Islet precursor cell (in vitro differentiated cells): Measurements from ENCODE around the gene IQSEC1.

Source experiments
- DNase-seq: peaks from one replicate; pipeline ENCODE4 v3.0.0-alpha.2; 2018

The IQSEC1 gene

DNA sequence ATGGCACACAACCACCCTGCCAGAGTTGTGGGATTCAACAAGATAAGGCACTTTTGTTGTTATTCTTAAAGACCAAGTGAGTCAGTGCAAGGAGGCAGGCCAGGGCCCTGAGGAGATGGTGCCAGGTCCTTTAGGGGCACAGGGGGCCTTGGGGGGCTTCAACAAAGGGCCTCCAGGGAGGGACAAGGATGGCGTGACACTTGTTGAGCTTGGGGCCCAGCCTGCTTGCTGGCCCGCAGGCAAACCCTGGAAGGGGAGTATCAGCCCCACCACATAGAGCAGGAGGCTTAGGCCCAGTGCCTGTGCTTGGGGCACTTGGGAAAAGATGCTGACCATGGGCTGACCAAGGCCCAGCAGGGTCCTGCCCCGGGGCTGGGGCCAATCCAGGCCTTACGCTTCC lies 5.5 kb downstream of the IQSEC1 start:
- no peak for DNase-seq

DNA sequence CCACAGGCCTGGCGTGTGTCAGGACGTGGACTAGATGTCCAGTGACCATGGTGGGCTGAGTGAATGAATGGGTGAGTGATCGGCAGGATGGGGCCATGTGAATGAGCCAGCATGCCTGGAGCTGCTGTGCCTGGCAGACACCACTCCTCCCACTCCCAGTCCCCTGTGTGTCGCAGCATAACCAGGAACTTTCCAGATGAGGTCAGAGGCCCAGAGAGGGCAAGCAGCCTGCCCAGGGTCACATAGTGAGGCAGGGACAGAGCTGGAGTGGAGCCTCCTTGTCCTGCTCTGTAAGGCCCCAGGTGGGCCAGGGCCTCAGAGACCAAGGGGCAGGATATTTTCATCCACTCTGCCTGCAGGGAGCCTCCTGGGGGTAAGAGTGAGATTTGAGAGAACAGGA lies 6.4 kb downstream of the IQSEC1 start:
- no peak for DNase-seq

DNA sequence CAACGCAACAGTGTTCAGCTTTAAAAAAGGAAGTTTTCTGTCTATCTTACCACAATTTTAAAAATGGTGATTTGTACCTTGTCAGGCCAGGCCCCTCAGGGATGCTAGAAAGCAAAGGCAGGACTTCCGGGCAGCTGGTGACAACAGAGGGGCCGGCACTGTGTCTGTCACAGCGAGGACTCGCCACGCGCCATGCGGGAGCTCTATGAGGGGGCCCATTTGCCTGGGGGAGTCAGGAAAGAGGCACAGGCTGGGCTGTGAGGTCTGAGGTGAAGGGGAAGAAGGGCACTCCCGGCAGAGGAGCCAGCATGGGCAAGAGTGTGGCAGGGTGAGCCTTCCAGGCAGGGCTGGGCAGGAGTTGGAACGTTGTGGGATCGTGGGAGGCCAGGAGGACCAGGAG lies 7.0 kb downstream of the IQSEC1 start:
- DNase-seq, result no peak

DNA sequence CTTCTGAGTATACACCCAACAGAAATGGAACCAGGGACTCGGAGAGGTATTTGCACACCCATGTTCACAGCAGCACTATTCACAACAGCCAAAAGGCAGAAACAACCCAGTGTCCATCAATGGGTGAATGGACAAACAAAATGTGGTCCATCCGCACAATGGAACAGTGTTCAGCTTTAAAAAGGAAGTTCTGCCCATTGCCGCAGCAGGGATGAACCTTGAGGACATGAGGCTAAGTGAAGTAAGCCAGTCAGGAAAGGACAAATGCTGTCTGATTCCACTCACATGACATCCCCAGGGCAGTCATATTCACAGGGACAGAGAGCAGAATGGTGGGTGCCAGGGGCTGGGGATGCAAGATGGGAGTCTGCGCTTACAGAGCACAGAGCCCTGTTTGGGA lies 7.5 kb downstream of the IQSEC1 start:
- DNase-seq, result no peak

DNA sequence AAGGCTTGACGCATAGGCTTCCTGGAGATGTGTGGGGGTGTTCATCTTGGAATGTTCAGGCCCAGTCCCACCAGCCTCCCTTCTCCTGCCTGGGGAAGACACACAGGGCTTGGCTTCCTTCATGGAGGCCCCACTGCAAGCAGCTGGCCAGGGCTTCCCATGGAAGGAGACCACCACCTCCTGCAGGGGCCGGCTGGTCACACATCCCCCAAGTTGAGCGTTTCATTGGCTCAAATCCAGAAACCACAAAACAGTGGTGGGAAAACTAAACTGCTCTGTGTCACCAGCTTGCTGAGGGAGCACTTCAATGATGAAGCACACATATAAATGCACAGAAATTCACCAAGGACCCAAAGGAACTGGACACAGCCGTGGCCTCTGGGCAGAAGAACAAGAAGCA lies 8.3 kb downstream of the IQSEC1 start:
- no peak for DNase-seq

DNA sequence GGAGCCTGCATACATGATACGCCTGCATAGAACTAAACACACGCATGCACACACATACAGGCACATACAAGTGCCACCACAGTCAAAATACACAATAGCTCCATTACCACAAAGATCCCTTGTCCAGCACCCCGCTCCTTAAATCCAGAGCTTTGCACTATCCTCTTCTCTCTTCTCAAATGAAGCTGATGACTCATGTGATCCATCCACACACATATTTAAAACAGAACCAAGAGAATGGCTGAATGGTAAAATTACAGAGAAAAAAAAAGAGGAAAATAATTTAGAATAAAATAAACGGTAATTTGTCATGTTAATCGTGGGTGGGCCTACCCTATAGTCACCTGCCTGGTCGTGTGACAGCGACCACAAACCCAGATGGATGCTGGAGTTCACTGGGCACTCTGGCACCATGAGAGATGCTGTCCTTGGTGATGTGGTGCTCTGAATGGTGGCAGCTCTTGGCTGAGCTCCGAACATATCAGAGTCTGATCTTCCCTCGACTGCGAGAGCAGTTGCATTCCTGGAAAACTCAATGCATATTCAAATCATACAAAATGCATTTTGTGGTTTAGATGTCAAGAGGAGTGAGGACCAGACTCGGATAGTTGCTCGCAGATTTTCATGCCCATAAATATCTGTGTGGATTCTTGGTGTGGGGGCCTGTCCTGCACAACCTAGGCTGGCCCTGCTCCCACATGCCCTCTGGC lies 8.9 kb downstream of the IQSEC1 start:
- DNase-seq, result no peak

DNA sequence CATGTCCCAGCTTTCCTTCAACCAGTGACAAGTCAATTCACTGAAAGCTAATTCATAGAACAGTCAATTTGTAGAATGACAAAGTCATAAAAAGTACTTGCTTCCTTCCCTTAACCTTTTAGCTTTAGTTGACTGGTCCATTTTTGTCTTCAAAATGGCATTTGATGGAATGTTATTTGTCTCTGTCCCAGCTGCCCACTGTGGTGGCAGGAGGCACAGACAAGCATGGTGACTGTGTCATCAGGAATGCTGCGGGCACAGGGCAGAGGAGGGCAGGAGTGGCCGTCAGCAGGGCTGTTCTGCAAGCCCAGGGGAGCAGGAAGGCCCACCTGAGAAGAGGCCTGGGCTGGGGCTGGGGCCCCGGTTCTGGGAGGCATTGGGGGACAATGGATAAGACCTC lies 10.0 kb downstream of the IQSEC1 start:
- DNase-seq, result no peak

DNA sequence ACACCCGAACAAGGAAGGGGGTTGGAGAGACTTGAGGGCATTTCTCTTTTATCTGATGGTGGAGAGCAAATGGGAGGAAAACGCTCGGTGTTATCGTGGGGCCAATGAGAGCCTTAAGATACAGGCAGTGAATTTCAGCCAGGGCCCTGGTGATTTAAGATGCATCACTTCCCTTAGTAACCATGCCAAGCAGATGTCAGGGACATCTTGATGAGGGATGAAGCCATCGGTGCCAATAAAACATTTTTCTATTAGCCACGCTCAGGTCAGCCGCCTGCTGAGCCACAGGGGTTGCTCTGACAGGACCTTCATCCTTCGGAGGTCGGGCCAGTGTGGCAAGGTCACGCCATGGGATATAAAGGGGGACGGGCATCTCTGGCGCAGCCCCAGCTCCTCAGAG lies 10.6 kb downstream of the IQSEC1 start:
- DNase-seq, result no peak

DNA sequence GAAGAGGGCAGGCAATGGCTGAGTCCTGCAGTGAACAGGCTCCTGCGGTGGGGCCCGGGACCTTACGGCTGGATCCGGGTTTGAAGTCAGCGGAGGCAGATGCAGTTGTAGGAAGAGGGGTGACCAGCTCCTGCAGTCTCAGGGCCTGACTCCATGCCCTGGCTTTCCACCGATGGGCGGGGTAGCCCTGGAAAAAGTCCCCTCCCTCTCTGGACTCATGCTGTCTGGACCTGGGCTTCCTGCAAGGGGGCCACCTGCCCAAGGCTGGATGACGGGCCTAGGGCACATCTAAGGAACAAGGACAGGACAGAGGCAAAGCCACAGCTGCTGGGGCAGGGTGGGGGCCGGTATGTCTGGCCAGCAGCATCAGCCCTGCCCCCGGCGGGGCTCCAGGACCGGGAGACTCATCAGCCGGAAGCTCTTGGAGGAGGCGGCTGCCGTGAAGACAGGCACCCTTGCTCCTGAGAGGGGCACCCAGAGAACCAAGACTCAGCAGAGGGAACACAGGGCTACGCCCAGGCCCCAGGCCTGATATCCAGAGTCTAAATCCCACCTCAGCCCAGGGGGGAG lies 12.8 kb downstream of the IQSEC1 start:
- no peak for DNase-seq

DNA sequence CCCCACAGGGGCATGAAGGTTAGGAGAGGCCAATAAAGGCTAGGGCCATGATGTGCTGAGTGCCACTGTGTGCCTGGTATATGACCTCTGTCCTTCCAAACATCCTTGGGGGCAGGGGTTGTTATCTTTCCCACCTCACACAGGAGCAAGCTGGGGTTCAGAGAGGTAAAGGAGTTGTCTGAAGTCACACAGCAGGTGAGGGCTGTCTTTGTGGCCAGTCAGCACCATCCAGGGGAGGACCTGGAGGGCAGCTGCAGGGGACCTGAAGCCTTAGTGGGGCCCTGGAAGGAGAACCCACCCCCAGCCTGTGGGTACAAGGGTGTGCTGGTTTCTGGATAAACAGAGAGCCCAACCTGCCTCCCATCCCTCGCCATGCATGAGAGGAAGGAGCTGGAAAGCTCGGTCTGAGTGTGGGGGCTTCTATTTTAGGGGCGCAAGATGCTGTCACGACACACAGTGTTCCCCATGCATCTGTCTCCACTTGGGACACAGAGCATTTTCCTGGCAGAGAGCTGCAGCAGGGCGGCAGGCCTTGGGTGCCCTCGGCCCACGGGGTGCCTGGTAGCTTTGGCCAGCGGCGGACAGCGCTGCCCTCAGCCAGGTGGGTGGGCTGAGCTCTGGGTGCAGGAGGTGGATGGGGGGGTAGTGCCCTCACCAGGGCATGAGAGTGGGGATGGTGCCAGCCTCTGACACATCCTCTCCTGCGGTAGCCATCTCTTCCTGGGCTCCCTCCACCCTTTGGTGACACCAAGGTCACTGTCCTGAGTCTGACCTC lies 14.7 kb downstream of the IQSEC1 start:
- DNase-seq, result no peak

DNA sequence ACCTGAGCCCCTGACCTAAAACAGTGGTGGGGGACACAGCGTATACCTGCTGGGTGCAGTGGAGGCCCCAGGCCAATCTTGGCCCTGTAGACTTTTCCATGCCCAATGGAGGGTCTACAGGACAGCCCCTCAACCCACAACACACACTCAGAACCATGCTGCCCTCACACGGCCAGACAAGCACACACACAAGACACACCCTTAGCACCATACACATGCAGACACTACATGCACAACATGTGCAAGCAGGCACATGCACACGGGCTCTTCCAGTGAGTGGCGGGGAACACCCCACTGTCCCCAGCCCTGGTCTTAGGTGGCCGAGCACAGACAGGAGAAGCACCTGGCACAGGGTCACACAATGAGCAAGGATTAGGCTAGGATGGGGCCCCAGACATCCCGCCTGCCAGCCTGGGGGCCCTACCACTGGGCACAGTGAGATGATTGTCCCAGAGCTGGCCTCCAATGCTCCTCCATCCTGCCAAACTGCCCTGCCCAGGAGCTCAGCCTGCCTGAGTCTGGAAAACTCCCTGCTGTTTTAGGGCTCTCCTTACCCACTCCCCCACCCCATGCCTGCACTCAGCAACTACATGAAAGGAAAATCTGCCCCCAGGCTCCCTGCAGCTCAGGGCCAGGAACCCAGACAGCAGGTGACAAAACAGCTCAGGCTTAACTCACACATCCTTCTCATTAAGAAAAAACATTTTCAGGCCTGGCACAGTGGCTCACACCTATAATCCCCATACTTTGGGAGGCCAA lies 15.8 kb downstream of the IQSEC1 start:
- no peak for DNase-seq

DNA sequence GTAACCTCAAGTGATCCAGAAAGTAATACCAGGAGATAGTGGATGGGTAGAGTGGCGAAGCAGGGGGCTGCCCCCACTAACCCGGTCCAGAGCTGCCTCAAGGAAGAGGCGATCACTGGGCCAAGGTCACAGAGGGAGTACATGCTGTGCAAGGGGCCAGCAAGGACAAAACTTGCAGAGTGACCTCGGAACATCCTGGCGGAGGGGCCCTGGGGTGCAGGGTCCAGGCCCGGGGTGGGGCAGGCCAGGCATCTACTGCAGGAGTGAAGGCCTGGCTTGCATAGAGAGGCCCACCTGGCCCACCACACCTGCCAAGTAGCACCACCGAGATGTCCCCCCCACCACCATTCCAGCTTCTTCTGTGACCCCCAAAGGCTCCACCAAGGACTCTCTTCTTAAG lies 17.6 kb downstream of the IQSEC1 start:
- DNase-seq, result no peak

DNA sequence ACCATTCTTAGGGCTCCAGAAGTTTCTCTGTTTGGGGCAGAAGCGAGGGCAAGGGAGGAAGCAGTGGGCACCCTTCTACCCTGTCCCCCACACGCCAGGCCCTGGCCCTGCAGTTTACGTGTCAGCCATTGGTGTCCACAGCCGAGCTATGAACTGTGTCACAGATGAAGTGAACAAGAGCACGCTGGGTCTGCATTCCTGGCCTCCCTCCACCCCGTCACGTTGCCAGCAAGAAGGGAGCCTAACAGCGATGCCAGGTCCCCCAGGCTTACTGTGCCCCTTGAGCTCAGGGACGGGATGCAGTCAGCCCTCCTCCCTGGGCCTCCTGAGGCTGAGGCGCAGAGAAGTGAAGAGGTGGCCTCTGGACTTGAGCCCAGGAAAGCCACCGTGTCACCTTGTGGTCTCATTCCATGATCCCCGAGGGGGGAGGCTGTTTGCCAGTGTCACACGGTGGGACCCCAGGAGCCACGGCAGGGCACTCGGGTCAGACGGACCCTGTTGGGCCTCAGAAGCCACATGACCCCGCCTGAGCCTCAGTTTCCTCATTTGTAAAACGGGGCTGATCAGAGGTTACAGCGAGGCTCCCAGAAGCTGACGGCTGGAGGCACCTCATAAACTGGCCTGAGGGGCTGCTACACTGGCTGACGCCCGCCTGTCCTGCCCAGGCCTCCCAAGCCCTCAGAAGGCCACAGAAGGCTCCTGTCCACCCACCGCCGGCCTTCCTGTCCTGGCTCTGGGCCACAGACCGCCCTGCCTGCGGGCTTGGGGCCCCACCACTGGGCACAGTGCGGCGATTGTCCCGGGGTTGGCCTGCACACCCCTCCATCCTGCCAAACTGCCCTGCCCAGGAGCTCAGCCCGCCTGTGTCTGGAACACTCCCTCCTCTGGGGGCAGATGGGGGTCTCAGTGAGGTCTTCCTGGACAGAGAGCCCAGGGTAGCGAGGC lies 18.6 kb downstream of the IQSEC1 start:
- DNase-seq, result no peak

DNA sequence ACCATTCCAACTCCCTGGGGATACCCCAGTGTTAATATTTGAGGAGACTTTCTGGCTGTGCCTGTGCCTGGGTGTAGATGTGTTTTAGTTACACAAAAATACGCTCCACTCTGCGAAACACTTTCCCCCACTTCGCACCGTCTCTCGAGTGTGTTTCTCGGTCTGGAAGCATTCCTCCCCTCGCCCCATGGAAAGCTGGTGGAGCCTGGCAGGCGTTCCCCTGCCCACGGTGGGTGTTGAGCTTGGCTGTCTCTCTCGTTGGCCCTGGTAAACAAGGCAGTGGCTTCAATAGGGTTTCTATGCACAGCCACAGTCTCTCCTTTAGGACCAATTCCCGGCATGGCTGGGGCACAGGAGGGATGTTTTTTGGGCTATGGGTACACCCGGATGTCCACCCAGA lies 19.3 kb downstream of the IQSEC1 start:
- no peak for DNase-seq

DNA sequence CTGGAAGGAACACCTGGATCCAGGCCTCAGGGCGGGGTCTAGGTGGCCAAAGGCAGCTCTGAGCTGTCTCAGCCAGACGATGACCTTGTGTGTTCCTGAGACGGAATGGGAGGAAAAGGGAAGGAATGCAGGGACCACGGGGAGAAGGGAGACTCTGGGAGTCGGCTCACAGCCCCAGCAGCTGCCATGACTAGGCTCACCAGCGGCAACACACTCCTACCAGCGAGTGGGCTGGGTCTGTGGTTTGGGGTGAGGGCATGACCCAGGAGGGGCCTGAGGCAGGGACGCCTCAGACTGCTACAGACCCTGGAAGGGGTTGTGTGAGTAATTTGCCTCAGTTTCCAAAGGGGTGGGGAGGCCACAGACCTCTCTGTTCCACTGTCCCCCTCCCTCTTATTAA lies 19.8 kb downstream of the IQSEC1 start:
- no peak for DNase-seq

DNA sequence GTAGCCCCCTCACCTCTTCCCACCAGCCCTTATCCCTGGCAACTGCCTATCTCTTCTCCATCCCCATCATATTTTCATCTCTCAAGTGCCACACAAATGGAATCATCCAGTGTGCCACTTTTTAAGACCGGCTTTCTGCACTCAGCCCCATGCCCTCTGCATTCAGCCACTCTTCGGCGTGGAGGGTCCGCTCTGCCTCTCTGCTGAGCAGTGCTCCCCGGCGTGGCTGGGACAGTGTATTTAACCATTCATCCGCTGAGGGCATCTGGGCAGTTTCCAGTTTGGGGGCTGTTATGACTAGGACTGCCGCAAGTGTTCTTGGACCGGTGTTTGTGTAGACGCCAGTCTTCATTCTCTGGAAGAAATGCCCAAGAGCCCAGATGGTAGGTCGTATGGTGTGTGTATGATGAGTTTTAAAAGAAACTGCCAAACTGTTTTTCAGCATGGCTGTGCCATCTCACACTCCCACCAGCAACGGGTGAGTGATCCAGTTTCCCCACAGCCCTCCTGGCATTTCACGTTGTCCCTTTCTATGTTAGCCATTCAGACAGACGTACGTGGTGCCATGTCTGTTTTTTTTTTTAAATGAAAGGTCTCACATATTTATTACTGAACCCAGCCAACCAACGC lies 20.9 kb downstream of the IQSEC1 start:
- DNase-seq, result no peak

DNA sequence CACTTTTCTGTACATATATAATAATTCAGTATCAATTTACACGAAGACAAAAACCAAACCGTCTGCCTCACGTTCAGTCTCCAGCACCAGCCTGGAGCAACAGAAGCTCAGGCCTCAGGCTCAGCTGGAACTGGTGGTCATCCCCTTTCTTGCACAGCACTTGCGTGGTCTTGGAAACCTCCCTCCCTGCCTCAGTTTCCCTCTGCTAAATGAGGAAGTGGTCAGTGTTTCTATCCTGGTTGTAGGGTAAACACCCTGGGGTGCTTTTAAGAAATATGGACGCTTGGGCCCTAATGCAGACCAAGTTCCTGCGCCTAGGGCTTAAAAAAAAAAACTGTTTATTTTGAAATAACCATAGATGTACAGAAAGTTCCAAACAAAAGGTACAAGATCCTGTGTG lies 21.6 kb downstream of the IQSEC1 start:
- DNase-seq, result no peak

DNA sequence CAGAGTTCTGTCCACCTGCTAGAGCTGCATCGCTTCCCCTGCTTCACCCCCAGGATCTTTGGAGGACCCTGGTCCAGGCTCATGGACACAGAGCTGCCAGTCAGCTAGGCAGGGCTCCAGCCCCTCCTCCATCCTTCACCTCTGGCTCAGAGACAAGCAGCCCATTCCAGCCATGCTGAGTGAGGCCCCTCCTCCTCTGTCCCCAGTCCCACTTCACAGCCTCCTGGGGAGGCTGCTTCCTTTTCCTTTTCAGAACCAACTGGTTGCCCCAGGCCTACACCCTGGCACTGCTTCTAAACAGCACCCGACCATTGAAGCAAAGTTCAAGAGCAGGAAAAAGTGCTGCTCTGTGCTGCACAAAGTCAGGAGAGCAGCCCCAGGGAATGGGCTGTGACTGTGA lies 22.2 kb downstream of the IQSEC1 start:
- DNase-seq, result peak; percentile 75

DNA sequence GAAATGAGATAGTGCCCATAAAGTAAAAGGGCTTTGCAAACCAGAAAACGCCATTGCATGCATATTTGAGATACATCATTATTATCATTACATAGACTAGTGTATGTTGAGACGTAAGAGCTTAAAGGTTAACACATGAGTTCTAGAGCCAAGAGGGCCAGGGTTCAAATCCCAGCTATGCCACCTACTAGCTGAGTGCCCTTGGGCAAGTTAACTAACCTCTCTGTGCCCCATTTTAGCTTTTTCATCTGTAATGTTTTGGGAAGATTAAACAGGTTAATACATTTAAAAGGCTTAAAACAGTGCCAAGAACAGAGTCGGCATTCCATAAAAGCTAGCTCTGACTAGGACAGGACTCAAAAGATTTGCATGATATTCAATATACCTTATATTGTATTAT lies 22.8 kb downstream of the IQSEC1 start:
- no peak for DNase-seq

DNA sequence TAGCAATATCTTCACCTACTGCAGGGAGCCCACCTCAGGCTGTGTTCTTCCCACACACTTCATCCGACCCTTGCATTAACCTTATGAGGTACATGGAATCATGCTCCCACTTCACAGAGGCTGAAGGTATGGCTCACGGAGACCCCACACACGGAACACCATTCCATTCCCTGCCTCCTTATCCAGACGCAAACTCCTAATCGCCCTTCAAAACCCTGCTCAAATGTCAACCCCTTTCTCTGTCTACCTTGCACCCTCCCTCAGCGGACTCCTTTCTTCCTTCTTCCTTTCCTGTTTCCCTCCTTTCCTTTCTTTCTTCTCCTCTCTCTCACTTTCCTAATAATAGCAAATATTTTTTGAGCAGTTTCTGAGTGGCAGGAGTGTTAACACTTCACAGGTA lies 23.8 kb downstream of the IQSEC1 start:
- no peak for DNase-seq

DNA sequence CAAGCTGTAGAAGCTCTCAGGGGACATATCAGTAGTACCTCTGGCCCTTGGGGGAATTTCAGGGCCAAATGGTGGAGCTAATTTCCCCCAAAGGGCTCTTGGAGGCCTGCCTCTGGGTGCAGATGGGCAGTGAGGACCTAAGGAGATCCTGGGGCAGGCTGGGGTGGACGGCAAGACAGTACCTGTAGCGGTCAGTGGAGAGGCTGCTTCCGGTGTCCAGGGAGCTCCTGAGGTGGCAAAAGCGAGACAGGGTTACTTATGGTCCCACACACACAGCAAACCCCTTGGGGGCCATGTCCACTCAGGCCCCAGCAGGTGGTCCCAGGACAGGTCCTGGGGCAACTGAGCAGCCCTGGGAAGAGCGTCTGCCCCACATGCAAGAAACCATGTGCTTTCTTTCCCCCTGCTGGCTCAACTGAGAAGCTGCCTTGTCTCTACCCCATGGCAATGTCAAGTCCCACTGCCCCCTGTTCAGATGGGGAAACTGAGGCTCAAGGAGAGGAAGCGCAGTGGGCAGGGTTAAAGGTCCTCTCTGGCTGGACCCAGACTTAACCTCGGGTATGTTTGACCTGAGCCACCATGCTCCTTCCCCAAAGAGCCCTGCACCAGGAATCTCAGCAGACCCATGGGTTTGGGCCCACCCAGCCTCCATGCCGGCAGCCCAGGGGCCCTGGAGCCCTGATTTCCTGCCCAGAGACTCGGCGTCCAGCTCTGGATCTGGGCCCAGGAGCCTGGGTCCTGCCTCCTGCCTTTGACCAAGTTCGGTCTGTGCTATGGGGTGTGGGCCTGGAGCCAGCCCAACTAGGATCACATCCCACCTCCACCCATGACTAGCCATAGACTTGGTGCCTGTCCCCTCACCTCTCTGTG lies 25.7 kb downstream of the IQSEC1 start:
- no peak for DNase-seq
